Endothelial cell of umbilical vein (primary cell): ENCODE results near the gene GRAMD2B. TPM values are rescaled to one million over a fixed set of nuclear protein-coding genes. Genes with fewer than 3 reads are reported as not detected.

Experiments used
- BruUV-seq: library from RNA; stranded (reverse); fragments of 400-500 nt; replicated peaks from 2 replicates; lab custom pipeline; 2021; lab: Mats Ljungman, UMichigan
- CTCF ChIA-PET: fragments of 300-600, 350-600 bp; sonication (Branson Sonifier 250); formaldehyde crosslinking; loops from one replicate; lab custom pipeline; 2021; ENCODE audit warnings: antibody characterized with exemption, inconsistent platforms; lab: Charles Lee
- POLR2A ChIA-PET: fragments of 300-600, 350-600 bp; sonication (Branson Sonifier 250); formaldehyde crosslinking; loops from one replicate; lab custom pipeline; 2021; ENCODE audit warnings: antibody characterized with exemption, inconsistent platforms; lab: Charles Lee
- DNase-seq: peaks from one replicate; pipeline ENCODE4 v3.0.0-alpha.2; 2011; ENCODE audit warnings: low read depth, low spot score
- FAIRE-seq: peaks from 2 replicates; lab custom pipeline; 2011; peaks lifted over from hg19 to GRCh38; lab: Jason Lieb, UNC
- H2AFZ ChIP-seq: 2 replicates; pipeline ENCODE4 v1.6.0; 2012; ENCODE audit warnings: low read depth, low read length, control low read depth, inconsistent platforms
- H3K27ac ChIP-seq: 2 replicates; pipeline ENCODE4 v1.5.1; 2011; ENCODE audit warnings: low read depth, mild to moderate bottlenecking, control low read depth, low read length, moderate library complexity; ENCODE audit not compliant: insufficient read depth
- H3K27me3 ChIP-seq, 2 experiments: 2 replicates each; pipeline versions ENCODE4 v1.6.0 to v1.6.1; 2011; ENCODE audit warnings: low read length in 2 of 2, mixed read lengths in 1 of 2; ENCODE audit not compliant: control insufficient read depth in 2 of 2, insufficient read depth in 2 of 2
- H3K36me3 ChIP-seq, 2 experiments: 2 replicates in 1 of 2; 3 replicates in 1 of 2; pipeline ENCODE4 v1.5.1; 2011; ENCODE audit warnings: low read length in 2 of 2, mild to moderate bottlenecking in 1 of 2, moderate library complexity in 1 of 2; ENCODE audit not compliant: control insufficient read depth in 2 of 2, insufficient read depth in 2 of 2; ENCODE audit errors: extremely low read depth in 1 of 2
- H3K4me1 ChIP-seq: 3 replicates; pipeline ENCODE4 v1.5.1; 2011; ENCODE audit warnings: mild to moderate bottlenecking, low read length; ENCODE audit not compliant: control insufficient read depth, insufficient read depth; ENCODE audit errors: extremely low read depth
- H3K4me2 ChIP-seq: 2 replicates; pipeline ENCODE4 v1.6.1; 2011; ENCODE audit warnings: low read length, control low read depth, mixed read lengths; ENCODE audit not compliant: insufficient read depth
- H3K4me3 ChIP-seq, 3 experiments: fragments of 200-600 bp in 1 of 3; sonication (generic), shearing (Covaris generic) in 1 of 3; replicated peaks in 1 of 3; 2 replicates each; pipeline ENCODE4 v1.5.1; 2011 to 2016; ENCODE audit warnings: control low read depth in 3 of 3, low read length in 3 of 3, mild to moderate bottlenecking in 2 of 3, inconsistent platforms in 1 of 3, low read depth in 1 of 3, moderate library complexity in 1 of 3; ENCODE audit not compliant: insufficient read depth in 1 of 3
- H3K79me2 ChIP-seq: 2 replicates; pipeline ENCODE4 v1.6.0; 2012; ENCODE audit warnings: low read length, inconsistent platforms; ENCODE audit not compliant: control insufficient read depth, insufficient read depth
- H3K9ac ChIP-seq: replicated peaks from 2 replicates; pipeline ENCODE3; 2011; ENCODE audit warnings: low read length, control low read depth; ENCODE audit not compliant: insufficient read depth; ENCODE audit errors: extremely low read depth
- H3K9me1 ChIP-seq: replicated peaks from 3 replicates; pipeline ENCODE4 v1.6.0; 2011; ENCODE audit warnings: mild to moderate bottlenecking, low read length; ENCODE audit not compliant: control insufficient read depth, insufficient read depth; ENCODE audit errors: extremely low read depth
- H3K9me3 ChIP-seq: replicated peaks from 2 replicates; pipeline ENCODE4 v1.5.1; 2012; ENCODE audit warnings: low read length, inconsistent platforms; ENCODE audit not compliant: control insufficient read depth, insufficient read depth
- H4K20me1 ChIP-seq: replicated peaks from 2 replicates; pipeline ENCODE3; 2011; ENCODE audit warnings: mild to moderate bottlenecking, low read length; ENCODE audit not compliant: control insufficient read depth, insufficient read depth; ENCODE audit errors: extremely low read depth
- EZH2 ChIP-seq: IDR thresholded peaks from 2 replicates; pipeline ENCODE4 v1.6.1; 2012; ENCODE audit warnings: borderline replicate concordance, low read depth, mild to moderate bottlenecking, moderate library complexity, low read length, inconsistent platforms; ENCODE audit not compliant: severe bottlenecking
- FOS ChIP-seq: IDR thresholded peaks from 2 replicates; pipeline ENCODE4 v1.6.1; 2011; ENCODE audit warnings: mild to moderate bottlenecking, low read length, moderate library complexity, borderline replicate concordance; ENCODE audit not compliant: insufficient read depth
- GATA2 ChIP-seq: IDR thresholded peaks from 2 replicates; pipeline ENCODE4 v1.7.0; 2011; ENCODE audit warnings: low read depth, mild to moderate bottlenecking, moderate library complexity, mixed read lengths, low read length; ENCODE audit not compliant: insufficient read length, insufficient read depth
- JUN ChIP-seq: IDR thresholded peaks from 2 replicates; pipeline ENCODE4 v1.6.1; 2011; ENCODE audit warnings: borderline replicate concordance, low read depth; ENCODE audit not compliant: insufficient read length, insufficient read depth
- MYC ChIP-seq: IDR thresholded peaks from one replicate; pipeline ENCODE4 v1.6.1; 2011; ENCODE audit warnings: mild to moderate bottlenecking, low read depth, low read length
- POLR2A ChIP-seq: IDR thresholded peaks from 2 replicates; pipeline ENCODE4 v1.6.1; 2012; ENCODE audit warnings: low read depth, mild to moderate bottlenecking, control low read depth, low read length
- POLR2AphosphoS5 ChIP-seq: IDR thresholded peaks from 2 replicates; pipeline ENCODE4 v1.6.1; 2012; ENCODE audit warnings: low read depth, mild to moderate bottlenecking, control low read depth, low read length, moderate library complexity; ENCODE audit not compliant: insufficient read depth
- dilution Hi-C: fragments of 300-500 bp; cut with MboI; formaldehyde crosslinking; loops from one replicate; pipeline ENCODE4 v1.15.0; 2019; ENCODE audit warnings: low sequenced_read_pairs; ENCODE audit not compliant: extremely low pct_ligation_motif_present
- intact Hi-C: fragments of 100-400 bp; cut with micrococcal nuclease; formaldehyde crosslinking; loops from one replicate; pipeline ENCODE4 v1.10.0; 2022
- polyA plus RNA-seq, 4 experiments: library from polyadenylated mRNA; depleted of rRNA in 3 of 4; stranded (reverse) in 3 of 4; unstranded in 1 of 4; fragments of >200 nt; gene quantifications; 2 replicates each; pipeline versions ENCODE4 v1.2.1 to v1.2.3, GENCODE V29; 2011 to 2012; ENCODE audit warnings: missing spikeins in 1 of 4
- total RNA-seq: library from RNA; stranded (reverse); gene quantifications from 2 replicates; pipeline ENCODE4 v1.2.3, GENCODE V29; 2021
- TF ChIP-seq, protein P1 (sequence below): IDR thresholded peaks from 2 replicates; pipeline ENCODE4 v1.6.1; 2011; ENCODE audit not compliant: insufficient read depth, insufficient read length
- TF ChIP-seq, protein P2 (sequence below), 2 donors: IDR thresholded peaks; 1 replicate in 1 of 2; 2 replicates in 1 of 2; pipeline ENCODE4 v1.5.1; 2011; ENCODE audit warnings: low read length in 2 of 2, mild to moderate bottlenecking in 2 of 2, moderate library complexity in 2 of 2, control low read depth in 1 of 2, inconsistent platforms in 1 of 2, low read depth in 1 of 2; ENCODE audit not compliant: insufficient read depth in 1 of 2; ENCODE audit errors: extremely low read depth in 1 of 2

The GRAMD2B gene
- total and polyA plus RNA-seq, 2 donors (not counting 3 experiments of a cell fraction or from before 2014, with no cell fraction given) = 2.0 to 5.5 TPM

DNA sequence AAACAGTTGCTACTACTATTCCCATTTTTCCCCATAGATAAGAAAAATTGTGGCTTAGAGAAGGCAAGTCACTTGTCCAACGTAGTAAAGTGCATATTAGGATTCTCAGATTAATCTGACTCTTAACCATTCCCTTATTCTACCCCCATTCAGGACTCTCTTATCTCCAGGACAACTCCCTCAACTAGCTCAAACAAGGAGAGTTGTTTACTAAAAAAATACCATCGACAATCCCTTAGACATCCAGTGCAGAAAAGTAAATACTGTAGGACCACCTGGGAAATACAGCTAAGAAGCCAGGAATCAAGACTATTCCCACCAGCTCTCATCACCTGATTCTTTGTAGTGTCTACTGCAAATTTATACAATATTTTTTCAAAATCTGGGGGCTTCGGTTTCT lies 9.4 kb upstream of the GRAMD2B start:
- DNase-seq (no peak), FAIRE-seq (no peak)
- H3K9me1 ChIP-seq = no peaks in the 10 kb centered on the region
- peaks cover 5% of the 10 kb centered on the region for H3K4me1 ChIP-seq
- peaks cover 0 to 1% of the 10 kb centered on the region in 2 experiments for H3K27me3 ChIP-seq
- dilution Hi-C loops (no loop called here), intact Hi-C loops (no loop called here)
- H3K4me3 ChIP-seq = no peak overlapping the region
- no peaks in the 10 kb centered on the region for H3K79me2 ChIP-seq
- no peak overlapping the region for H2AFZ ChIP-seq
- H3K4me2 ChIP-seq = no peak overlapping the region
- TF ChIP-seq, protein P1, sequence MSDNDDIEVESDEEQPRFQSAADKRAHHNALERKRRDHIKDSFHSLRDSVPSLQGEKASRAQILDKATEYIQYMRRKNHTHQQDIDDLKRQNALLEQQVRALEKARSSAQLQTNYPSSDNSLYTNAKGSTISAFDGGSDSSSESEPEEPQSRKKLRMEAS = no peak
- no peak for TF ChIP-seq GATA2
- TF ChIP-seq POLR2A = no peak
- TF ChIP-seq POLR2AphosphoS5 = no peak
- TF ChIP-seq FOS = no peak
- no peak for TF ChIP-seq EZH2
- TF ChIP-seq MYC = no peak
- TF ChIP-seq JUN = no peak
- TF ChIP-seq, protein P2, sequence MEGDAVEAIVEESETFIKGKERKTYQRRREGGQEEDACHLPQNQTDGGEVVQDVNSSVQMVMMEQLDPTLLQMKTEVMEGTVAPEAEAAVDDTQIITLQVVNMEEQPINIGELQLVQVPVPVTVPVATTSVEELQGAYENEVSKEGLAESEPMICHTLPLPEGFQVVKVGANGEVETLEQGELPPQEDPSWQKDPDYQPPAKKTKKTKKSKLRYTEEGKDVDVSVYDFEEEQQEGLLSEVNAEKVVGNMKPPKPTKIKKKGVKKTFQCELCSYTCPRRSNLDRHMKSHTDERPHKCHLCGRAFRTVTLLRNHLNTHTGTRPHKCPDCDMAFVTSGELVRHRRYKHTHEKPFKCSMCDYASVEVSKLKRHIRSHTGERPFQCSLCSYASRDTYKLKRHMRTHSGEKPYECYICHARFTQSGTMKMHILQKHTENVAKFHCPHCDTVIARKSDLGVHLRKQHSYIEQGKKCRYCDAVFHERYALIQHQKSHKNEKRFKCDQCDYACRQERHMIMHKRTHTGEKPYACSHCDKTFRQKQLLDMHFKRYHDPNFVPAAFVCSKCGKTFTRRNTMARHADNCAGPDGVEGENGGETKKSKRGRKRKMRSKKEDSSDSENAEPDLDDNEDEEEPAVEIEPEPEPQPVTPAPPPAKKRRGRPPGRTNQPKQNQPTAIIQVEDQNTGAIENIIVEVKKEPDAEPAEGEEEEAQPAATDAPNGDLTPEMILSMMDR (IDR thresholded peaks at IDR 0.05; ENCODE audit: extremely low read depth in 1 of 2, insufficient read depth in 1 of 2, low read depth in 1 of 2, low read length in 2 of 2) = no peak
- ChIA-PET CTCF (no interaction called here), POLR2A (no interaction called here)
- H3K9ac ChIP-seq = no peak overlapping the region
- no TSS peak for BruUV-seq
- no peaks in the 10 kb centered on the region for H3K36me3 ChIP-seq
- no peaks in the 10 kb centered on the region for H4K20me1 ChIP-seq
- no peaks in the 10 kb centered on the region for H3K9me3 ChIP-seq
- no peak overlapping the region for H3K27ac ChIP-seq
